NCI-H526 treated with DMSO at 0.1 percent for 48 hours (cell line): ENCODE data around the gene DDX3Y.
A peak's percentile ranks its signal among the peaks of the same experiment; 100 is the strongest.

Experiments
- DNase-seq: peaks from one replicate; lab custom pipeline; 2025; lab: John Stamatoyannopoulos, UW

DDX3Y gene

GRCh38 chrY:12904618-12905516 is at the start of gene DDX3Y:
DDX3Y (plus strand) TSS chrY:12904868; CDS start chrY:12904937, 69 bp downstream.
- DNase-seq: peak; percentile 21

GRCh38 chrY:12855791-12856275 is 48.8 kb upstream of the DDX3Y start:
- DNase-seq: no peak

GRCh38 chrY:12867960-12868359 is 36.7 kb upstream of the DDX3Y start:
- no peak for DNase-seq

DNA sequence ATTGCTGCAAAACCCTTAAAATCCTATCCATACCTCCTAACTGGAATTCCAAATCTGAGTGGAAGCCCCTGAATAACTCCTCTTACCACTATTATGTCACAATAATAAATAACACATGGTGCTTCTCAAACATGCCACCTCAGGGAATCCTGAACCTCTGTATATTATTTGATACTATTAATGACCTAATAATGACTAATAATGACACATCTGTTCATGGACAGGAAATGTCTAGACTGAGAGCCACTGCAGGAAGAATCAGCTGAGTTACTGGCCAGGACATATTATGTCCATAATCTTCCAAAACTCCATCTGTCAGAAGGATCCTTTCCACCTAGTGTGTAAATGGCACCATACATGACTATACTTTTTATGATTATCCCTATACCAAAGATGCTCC is 7.7 kb upstream of the DDX3Y start:
- no peak for DNase-seq

DNA sequence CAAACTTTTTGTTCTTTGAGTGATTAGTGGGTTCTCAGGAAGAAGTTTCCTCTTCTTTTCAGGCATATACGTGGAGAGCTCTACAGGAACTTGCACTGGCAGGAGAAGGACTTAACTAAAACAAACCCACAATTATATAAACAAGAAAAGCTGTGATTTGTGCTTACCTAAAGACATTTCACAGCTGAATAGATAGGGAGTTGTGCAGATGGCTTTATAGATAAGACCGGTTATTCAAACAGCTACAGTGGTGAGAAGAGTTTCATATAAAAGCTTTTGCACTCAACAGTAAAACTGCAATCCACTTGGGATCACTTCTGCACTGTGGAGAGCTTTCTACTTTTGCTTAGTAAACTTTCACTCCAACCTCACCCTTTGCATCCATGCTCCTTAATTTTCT is 6.1 kb upstream of the DDX3Y start:
- no peak for DNase-seq

GRCh38 chrY:12905517-12905872 is 827 bp downstream of the DDX3Y start:
- peak; percentile 21 for DNase-seq

DNA sequence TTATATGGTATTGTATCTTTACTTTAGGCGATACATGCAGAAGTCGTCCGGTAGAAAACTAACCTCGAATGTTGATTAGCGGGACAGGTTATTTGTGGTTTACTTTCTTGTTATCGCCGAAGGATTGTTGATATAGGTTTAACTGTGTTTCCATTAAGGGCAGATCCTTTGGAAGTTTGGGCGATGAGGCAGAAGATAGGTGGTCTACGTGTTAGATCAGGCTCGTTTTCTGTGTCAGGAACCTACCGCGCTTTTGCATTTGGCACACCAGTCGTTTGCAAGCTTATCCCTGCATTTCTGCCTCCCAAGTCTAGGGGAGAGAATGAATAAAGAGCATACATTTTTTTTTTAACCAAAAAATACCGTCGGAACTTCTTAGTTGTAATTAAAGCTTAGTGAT is 1.2 kb downstream of the DDX3Y start:
- peak; percentile 14 for DNase-seq

- DNase-seq: no peak
These were observed 8.9 kb downstream of the DDX3Y start for GRCh38 chrY:12913541-12913940.

GRCh38 chrY:12928043-12928442 is 23.4 kb downstream of the DDX3Y start:
- DNase-seq: no peak

- no peak for DNase-seq
These were observed 37.3 kb downstream of the DDX3Y start for GRCh38 chrY:12941725-12942687.
